Renal cortex interstitium (tissue), 11 donors: Measurements from ENCODE around the gene MAN1A1. TPM values are rescaled to one million over a fixed set of nuclear protein-coding genes. Genes with fewer than 3 reads are reported as not detected.

ENCODE experiments used
- DNase-seq, 11 donors: peaks; one replicate each; pipeline ENCODE4 v3.0.0-alpha.2; 2013; ENCODE audit warnings: low read depth in 9 of 11, low spot score in 4 of 11; ENCODE audit errors: extremely low read depth in 1 of 11
- polyA plus RNA-seq, 3 donors: library from polyadenylated mRNA; unstranded; fragments of 120-200 nt; gene quantifications; one replicate each; pipeline ENCODE4 v1.2.1, GENCODE V29; 2013; ENCODE audit not compliant: insufficient read length in 3 of 3

The MAN1A1 gene
- polyA plus RNA-seq, 3 donors: 78.0 to 94.4 (median 93.6) TPM

GRCh38 chr6:119289651-119290050, 59.9 kb downstream of the MAN1A1 start:
- DNase-seq: no peak

GRCh38 chr6:119285908-119286625, 63.5 kb downstream of the MAN1A1 start:
- no peak for DNase-seq

- no peak for DNase-seq
These were observed 64.6 kb downstream of the MAN1A1 start for GRCh38 chr6:119284861-119285521.

- no peak for DNase-seq
These were observed 65.5 kb downstream of the MAN1A1 start for GRCh38 chr6:119283979-119284545.

- DNase-seq: no peak
These were observed 66.3 kb downstream of the MAN1A1 start for GRCh38 chr6:119283214-119283613.

- DNase-seq: no peak
These were observed 68.9 kb downstream of the MAN1A1 start for GRCh38 chr6:119280668-119281067.

- DNase-seq: no peak
These were observed 69.5 kb downstream of the MAN1A1 start for GRCh38 chr6:119280080-119280479.

GRCh38 chr6:119278625-119279024, 70.9 kb downstream of the MAN1A1 start:
- DNase-seq: no peak

GRCh38 chr6:119277052-119277451, 72.5 kb downstream of the MAN1A1 start:
- no peak for DNase-seq

- no peak for DNase-seq
These were observed 73.3 kb downstream of the MAN1A1 start for GRCh38 chr6:119276211-119276610.

- no peak for DNase-seq
These were observed 75.4 kb downstream of the MAN1A1 start for GRCh38 chr6:119274197-119274595.

- DNase-seq: no peak
These were observed 76.0 kb downstream of the MAN1A1 start for GRCh38 chr6:119273272-119274196.

GRCh38 chr6:119270545-119270944, 79.0 kb downstream of the MAN1A1 start:
- no peak for DNase-seq

GRCh38 chr6:119269266-119270103, 80.1 kb downstream of the MAN1A1 start:
- no peak for DNase-seq

GRCh38 chr6:119267126-119267905, 82.2 kb downstream of the MAN1A1 start:
- no peak for DNase-seq

GRCh38 chr6:119264854-119265397, 84.6 kb downstream of the MAN1A1 start:
- no peak for DNase-seq

- no peak for DNase-seq
These were observed 86.9 kb downstream of the MAN1A1 start for GRCh38 chr6:119262612-119263011.

- no peak for DNase-seq
These were observed 87.6 kb downstream of the MAN1A1 start for GRCh38 chr6:119261944-119262284.
